GM10266 (cell line): Measurements from ENCODE around the gene LSAMP.

Source experiments
- DNase-seq: peaks from one replicate; pipeline ENCODE4 v3.0.0; 2012; ENCODE audit errors: extremely low spot score
- TF ChIP-seq, protein P1 (sequence below): IDR thresholded peaks from 2 replicates; pipeline ENCODE4 v1.5.1; 2012; ENCODE audit warnings: mild to moderate bottlenecking, low read depth; ENCODE audit not compliant: control insufficient read depth, insufficient read depth; ENCODE audit errors: missing control alignments

The LSAMP gene

GRCh38 chr3:116179091-116179490 is 266.2 kb downstream of the LSAMP start:
- DNase-seq, result no peak
- TF ChIP-seq, protein P1, sequence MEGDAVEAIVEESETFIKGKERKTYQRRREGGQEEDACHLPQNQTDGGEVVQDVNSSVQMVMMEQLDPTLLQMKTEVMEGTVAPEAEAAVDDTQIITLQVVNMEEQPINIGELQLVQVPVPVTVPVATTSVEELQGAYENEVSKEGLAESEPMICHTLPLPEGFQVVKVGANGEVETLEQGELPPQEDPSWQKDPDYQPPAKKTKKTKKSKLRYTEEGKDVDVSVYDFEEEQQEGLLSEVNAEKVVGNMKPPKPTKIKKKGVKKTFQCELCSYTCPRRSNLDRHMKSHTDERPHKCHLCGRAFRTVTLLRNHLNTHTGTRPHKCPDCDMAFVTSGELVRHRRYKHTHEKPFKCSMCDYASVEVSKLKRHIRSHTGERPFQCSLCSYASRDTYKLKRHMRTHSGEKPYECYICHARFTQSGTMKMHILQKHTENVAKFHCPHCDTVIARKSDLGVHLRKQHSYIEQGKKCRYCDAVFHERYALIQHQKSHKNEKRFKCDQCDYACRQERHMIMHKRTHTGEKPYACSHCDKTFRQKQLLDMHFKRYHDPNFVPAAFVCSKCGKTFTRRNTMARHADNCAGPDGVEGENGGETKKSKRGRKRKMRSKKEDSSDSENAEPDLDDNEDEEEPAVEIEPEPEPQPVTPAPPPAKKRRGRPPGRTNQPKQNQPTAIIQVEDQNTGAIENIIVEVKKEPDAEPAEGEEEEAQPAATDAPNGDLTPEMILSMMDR, result no peak

GRCh38 chr3:116176974-116177555 is 268.2 kb downstream of the LSAMP start:
- TF ChIP-seq, protein P1, result no peak
- DNase-seq, result no peak

DNA sequence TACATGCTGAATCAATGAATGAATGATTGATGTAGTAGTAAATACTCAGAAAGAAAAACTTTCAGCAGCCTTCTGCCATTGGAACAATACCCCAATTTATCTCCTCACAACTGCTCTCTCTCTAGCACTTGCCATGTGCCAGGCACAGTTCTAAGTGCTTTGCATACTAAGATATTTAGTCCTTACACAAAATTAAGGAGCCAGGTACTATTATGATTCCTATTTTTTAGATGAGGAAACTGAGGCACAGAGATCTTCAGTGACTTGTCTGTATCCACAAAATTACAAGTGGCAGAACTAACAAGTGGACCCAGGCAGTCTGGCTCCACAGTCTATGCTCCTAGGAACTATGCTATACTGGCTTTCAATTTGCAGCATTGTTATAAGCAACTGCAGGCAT is 279.2 kb downstream of the LSAMP start:
- TF ChIP-seq, protein P1, result no peak
- no peak for DNase-seq

DNA sequence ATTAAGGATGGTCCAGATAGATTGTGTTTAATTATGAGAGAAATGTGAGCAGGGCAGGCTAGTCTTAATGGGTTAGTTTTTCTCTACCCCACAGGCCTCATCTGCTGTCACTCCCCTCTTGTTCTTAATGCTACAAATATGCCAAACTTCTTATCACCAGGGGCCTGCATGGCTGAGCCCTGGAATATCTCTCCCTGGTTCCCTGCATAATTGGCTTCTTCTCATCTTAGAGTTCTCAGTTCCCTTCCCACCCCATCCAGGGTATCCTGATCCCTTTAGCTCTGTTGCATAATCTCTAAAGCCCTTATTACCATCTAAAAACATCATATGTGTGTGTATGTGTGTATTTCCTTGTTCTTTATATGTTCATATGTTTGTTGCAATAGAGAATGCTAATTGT is 279.6 kb downstream of the LSAMP start:
- TF ChIP-seq, protein P1, result no peak
- no peak for DNase-seq

DNA sequence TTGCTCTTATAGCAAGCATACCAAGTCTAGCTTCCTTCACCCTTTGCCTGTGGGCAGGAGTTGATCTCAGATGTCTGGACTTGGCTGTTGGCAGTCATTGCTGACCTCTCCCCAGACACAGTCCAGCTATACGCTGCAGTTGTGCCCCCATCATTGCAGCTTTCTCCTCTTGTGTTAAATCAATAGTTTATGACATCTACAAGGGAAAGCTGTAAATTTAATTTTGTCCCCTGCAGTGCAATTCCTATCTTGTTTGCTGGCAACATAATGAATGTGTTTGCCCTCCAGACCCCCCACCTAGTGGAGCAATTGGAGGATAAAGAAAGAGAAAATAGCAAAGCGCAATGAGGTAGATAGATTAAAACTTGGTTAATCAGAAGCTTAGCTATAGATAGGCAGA is 280.2 kb downstream of the LSAMP start:
- DNase-seq, result no peak
- TF ChIP-seq, protein P1, result no peak

GRCh38 chr3:116164039-116164438 is 281.2 kb downstream of the LSAMP start:
- no peak for DNase-seq
- TF ChIP-seq, protein P1, result no peak

DNA sequence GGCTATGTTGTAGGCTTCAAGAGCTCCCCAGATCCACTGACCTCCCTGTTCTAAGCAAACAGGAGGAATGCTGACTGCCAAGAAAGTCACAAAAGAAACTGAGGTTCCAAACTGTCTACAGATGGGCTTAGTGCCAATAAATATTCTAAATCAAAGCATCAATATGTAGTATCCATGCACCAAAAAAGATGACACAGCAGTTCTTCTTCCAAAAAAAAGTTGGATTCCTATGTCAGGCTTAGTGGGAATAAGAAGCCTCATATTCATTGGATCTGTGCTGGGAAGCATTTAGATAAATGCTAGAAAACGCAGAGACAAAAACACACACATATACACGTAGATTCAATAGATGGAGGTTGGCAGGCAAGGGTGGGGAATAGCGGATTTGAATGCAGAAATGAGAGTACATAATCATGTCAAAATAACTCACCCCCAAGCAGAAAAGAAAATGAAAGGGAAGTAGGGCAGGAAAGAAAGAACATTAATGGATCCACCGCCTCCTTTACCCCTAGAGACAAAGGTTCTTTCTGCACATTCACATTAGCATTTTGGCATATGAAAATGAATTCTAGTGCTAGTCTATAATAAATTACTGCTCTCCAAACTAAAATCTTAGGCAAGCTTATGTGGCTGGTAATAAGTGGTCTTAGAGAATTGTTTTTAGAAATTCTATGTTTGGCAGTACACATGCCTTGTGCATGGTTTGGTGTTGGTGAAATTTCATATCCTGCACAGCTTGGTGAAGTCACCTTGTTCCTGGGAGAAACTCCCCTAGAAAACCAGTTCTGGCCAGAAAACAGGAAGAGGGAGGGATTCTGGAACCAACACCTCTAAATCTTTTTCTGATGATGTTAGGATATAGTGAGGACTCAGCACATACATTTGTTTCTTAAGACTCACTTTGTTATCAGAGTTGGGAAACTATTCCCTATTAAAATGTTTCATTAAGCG is 283.4 kb downstream of the LSAMP start:
- no peak for DNase-seq

More for the DNA sequence above, 283.4 kb downstream of the LSAMP start:
- TF ChIP-seq, protein P1, result no peak
